ENCODE data around the gene TXNRD1. TPM values are rescaled to one million over a fixed set of nuclear protein-coding genes. Genes with fewer than 3 reads are reported as not detected.
A peak's percentile ranks its signal among the peaks of the same experiment; 100 is the strongest.
"Not testable (repeated sequence)": the region's sequence is repeated elsewhere in the genome, so short reads cannot be mapped to it uniquely, and the experiment has no call there.

The TXNRD1 gene
- total RNA-seq, 1 donor from 2014 or later: 98.8 TPM

- intact Hi-C loops (cut with DNase I): no loop called here
- no peak for ATAC-seq
- DNase-seq (ENCODE audit: low spot score): no peak
Measured at GRCh38 chr12:104188534-104188933, 27.0 kb upstream of the TXNRD1 start.

DNA sequence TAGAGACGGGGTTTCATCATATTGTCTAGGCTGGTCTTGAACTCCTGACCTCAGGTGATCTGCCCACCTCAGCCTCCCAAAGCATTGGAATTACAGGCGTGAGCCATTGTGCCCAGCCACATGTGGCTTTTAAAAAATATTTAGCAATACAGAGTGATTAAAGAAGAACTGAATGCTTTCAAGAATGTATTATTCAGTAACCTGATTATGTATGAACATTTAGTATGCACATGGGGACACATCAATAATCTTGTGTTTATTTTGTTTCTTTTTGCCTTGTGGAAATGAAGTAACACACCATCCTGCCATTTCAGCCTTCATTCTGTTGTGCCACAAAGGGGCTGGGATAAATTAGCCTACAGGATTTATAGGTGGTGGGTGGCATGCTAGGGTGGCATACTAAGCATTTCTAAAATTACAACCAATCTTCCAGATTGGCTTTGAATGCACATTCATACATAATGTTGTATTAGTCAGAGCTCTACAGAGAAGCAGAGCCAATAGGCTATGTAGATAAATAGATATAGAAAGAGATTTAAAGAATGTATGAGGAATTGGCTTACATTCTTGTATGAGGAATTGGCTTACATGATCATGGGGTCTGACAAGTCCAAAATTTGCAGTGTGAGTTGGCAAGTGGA lies 25.5 kb upstream of the TXNRD1 start:
- DNase-seq (ENCODE audit: low spot score) (no peak), ATAC-seq (no peak)
- intact Hi-C loops (cut with DNase I): no loop called here

GRCh38 chr12:104190641-104191176 lies 24.9 kb upstream of the TXNRD1 start:
- DNase-seq (ENCODE audit: low spot score) (no peak), ATAC-seq (no peak)

GRCh38 chr12:104197264-104197663 lies 18.3 kb upstream of the TXNRD1 start:
- intact Hi-C loops (cut with DNase I): no loop called here
- ATAC-seq (peak; percentile 90), DNase-seq (ENCODE audit: low spot score) (no peak)

More at GRCh38 chr12:104190641-104191176, 24.9 kb upstream of the TXNRD1 start:
- intact Hi-C loops (cut with DNase I): no loop called here

GRCh38 chr12:104199964-104200363 lies 15.6 kb upstream of the TXNRD1 start:
- ATAC-seq (no peak), DNase-seq (ENCODE audit: low spot score) (no peak)
- intact Hi-C loops (cut with DNase I): loop anchor here (5.0 kb wide), 1 partner anchor 157 kb away; no protein-coding TSS in a partner anchor

- no peak for DNase-seq (ENCODE audit: low spot score)
- intact Hi-C loops (cut with DNase I): loop anchor here (5.0 kb wide), 1 partner anchor 156 kb away; no protein-coding TSS in a partner anchor
- ATAC-seq: peak; percentile 76
Measured at GRCh38 chr12:104201238-104202001, 14.2 kb upstream of the TXNRD1 start.

DNA sequence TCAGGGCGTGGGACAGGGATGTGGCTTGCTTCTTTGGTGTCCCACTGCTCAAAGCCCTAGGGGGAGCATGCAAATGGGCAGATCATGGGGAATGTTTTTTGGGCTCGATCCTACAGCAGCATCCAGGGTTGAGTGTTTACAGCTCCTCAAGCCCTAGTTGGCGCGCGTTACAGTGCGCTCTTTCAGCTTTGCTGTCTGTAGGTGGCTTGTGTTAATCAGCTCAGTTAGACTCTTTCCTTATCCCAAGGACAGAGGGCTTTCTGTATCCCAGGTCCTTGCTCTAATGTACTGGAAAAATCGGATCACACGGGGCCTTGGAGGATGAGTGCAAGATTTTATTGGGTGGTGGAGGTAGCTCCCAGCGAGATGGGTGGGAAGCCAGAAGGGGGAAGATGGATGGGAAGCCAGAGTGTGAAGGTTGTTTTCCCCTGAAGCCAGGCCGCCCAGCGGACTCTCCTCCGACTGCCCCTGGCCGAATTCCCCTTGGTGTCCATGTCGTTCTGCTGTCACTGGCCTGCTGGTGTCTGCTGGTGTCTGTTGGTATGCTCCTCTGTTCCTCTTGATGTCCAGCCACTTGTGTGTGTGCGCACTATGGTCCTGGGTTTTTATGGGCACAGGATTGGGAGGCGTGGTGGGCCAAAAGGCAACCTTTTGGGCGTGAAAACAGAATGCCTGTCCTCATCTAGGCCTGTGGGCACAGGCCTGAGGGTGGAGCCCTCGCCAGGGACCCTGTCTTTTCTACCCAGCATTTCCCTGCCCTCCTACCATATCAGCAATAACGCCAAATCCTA lies 10.7 kb upstream of the TXNRD1 start:
- ATAC-seq (peak; percentile 77), DNase-seq (ENCODE audit: low spot score) (no peak)
- intact Hi-C loops (cut with DNase I): loop anchor here (5.0 kb wide), 1 partner anchor 152 kb away; no protein-coding TSS in a partner anchor

GRCh38 chr12:104207416-104208205 lies 8.0 kb upstream of the TXNRD1 start:
- DNase-seq (ENCODE audit: low spot score) (no peak), ATAC-seq (no peak)
- intact Hi-C loops (cut with DNase I): no loop called here

DNA sequence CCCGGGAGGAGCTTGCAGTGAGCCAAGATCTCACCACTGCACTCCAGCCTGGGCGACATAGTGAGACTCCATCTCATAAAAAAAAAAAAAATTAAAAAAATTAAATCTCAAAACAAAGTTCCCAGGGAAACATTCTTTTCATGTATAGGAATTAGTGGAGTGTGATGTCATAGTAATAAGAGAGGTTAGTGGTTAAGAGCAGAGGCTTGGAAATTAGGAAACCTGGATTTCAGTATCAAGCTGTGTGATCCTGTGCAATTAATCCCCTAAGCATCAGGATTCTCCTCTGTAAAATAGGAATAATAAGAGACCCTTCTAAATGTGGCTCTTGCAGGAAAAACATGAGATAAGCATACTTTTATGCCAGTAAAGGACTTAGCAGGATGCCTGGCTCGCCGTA lies 3.1 kb upstream of the TXNRD1 start:
- intact Hi-C loops (cut with DNase I): no loop called here
- DNase-seq (ENCODE audit: low spot score): no peak

DNA sequence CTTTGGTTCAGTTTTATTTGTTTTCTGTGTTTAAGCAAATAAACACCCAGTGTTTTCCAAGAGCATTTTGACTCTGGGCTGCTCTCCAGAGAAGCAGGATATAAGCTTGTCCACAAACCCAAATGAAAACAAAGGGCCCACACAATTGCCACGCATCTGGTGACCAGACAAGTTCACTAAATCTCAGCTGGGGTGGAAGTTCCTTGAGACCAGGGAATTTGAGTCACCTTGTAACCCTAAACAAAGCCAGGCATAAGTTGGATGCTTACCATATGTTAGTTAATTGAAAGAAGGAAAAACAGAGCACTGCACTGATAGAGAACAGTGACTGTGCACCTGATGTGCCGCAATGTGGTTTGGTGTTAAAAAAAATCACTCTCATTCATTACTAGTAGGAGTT lies 1.6 kb upstream of the TXNRD1 start:
- intact Hi-C loops (cut with DNase I): no loop called here
- DNase-seq (ENCODE audit: low spot score): no peak
- ATAC-seq: peak; percentile 84

More for the DNA sequence above, 3.1 kb upstream of the TXNRD1 start:
- no peak for ATAC-seq

- intact Hi-C loops (cut with DNase I): no loop called here
- ATAC-seq: no peak
- DNase-seq (ENCODE audit: low spot score): no peak
Measured at GRCh38 chr12:104216521-104216924, 944 bp downstream of the TXNRD1 start.

DNA sequence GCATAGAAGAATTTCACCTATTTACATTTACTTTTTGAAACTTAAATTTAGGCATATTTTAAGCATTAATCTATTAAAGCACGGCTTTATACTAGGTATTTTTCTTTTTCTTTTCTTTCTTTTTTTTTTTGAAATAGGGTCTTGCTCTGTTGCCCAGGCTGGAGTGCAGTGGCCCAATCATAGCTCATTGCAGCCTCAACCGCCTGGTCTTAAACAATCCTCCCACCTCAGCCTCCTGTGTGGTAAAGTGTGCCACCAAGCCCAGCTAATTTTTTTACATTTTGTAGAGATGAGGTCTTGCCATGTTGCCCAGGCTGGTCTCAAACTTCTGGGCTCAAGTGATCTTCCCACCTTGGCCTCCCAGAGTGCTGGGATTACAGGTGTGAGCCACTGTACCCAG lies 2.9 kb downstream of the TXNRD1 start:
- DNase-seq (ENCODE audit: low spot score); ATAC-seq; intact Hi-C loops (cut with DNase I): not testable (repeated sequence)

- intact Hi-C loops (cut with DNase I): no loop called here
- ATAC-seq (no peak), DNase-seq (ENCODE audit: low spot score) (no peak)
Measured at GRCh38 chr12:104218935-104219334, 3.4 kb downstream of the TXNRD1 start.

DNA sequence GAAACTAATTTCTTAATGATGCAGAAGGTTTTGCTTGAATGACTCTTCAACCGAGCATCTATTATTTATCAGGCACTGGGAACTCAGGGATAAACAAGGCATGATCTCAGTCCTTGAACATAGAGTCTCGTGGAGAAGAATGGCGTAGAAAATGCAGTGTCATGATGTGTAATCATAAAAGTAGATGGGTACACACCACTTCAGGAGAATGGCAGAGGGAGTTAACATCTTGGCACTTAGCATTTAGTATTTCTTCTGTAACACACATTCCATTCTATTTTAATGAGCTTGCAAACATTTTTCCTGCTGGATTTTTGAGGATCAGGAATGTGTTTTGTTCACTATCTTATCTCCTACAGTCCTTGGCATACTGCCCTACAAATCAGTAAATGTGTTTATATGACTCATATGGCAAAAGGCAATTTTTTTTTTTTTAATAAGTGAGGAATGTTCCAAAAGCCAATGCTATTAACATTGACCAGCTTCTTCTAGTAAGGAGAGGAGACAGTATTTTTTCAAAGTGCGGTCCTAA lies 3.8 kb downstream of the TXNRD1 start:
- peak; percentile 80 for ATAC-seq
- DNase-seq (ENCODE audit: low spot score): no peak
- intact Hi-C loops (cut with DNase I): no loop called here

DNA sequence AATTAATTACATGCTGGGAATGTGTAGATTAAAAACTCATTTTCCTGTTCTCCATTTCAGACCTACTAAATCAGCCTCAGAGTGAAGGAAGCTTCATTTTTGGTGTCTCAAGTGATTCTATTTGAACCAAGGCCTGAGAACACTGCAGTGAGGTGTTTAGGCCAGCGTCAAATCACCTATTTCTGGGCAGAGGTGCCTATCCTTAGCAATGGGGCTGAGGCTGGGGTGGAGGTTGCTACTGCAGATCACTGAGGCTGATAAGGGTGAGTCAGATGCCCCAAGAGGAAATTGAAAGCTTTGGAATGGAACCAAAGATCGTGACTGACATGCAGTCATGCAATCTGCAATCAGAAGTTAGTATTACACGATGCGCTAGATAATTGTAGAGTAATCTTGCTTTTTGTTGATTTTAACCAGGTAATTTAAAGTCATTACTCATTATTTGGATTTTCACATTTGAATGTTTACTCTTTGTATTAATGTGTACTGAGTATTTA lies 4.4 kb downstream of the TXNRD1 start:
- intact Hi-C loops (cut with DNase I): no loop called here
- ATAC-seq: peak; percentile 18
- DNase-seq (ENCODE audit: low spot score): no peak

DNA sequence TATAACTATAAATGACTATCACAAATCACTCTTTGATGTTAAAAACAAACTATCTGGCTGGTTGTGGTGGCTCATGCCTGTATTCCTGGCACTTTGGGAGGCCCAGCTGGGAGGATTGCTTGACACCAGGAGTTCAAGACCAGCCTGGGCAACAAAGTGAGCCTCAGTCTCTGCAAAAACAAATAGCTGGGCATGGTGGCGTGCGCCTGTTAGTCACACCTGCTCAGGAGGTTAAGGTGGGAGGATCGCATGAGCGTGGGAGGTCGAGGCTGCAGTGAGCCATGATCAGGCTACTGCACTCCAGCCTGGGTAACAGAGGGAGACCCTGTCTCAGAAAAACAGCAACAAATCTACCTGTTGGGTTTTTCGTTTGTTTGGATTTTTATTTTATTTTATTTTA lies 5.4 kb downstream of the TXNRD1 start:
- intact Hi-C loops (cut with DNase I): no loop called here
- DNase-seq (ENCODE audit: low spot score): no peak
- ATAC-seq: no peak

DNA sequence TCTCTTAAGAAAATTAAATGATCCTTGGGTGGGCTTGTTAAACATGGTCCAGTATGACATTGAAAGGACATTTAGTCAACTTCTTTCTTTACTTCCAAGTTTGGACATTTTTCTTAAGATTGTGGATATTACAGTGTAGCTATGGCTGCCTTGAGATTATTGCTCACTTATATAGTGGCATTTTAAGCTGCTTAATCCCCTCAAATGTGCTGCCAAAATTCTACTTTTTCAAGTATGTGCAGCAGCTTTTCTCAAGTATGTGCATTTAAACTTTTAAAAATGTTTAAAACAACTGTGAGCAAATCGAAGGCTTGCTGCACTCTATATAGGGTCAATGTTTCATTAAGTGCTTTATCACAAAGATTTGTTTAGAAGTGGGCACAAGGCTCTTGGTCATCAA lies 7.4 kb downstream of the TXNRD1 start:
- intact Hi-C loops (cut with DNase I): no loop called here
- ATAC-seq: no peak
- DNase-seq (ENCODE audit: low spot score): no peak

DNA sequence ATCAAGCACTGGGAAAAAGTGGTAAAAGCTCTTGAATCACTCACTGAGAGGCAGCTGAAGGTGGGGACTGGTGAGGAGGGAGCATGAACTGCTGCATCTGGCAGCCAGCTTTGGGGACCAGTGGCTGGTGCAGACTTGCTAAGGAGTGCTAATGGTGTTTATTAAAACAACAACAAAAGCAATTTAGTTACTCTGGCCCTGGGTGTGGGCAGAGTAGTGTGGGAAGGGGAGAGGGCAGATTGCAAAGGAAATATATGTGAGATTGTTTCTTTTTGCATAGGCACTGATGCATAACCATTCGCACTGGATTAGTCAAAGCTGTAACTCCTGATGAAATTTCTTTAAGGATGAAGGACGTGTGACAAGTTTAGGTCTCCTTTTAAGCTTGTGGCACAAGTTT lies 8.1 kb downstream of the TXNRD1 start:
- ATAC-seq (no peak), DNase-seq (ENCODE audit: low spot score) (no peak)
- intact Hi-C loops (cut with DNase I): no loop called here

Measured in sciatic nerve (tissue), 2 donors.